Activated CD4-positive, alpha-beta T cell treated with anti-CD3 and anti-CD28 coated beads for 36 hours (primary cell): ENCODE results near the gene BARX2. TPM values are rescaled to one million over a fixed set of nuclear protein-coding genes. Genes with fewer than 3 reads are reported as not detected.
A peak's percentile ranks its signal among the peaks of the same experiment; 100 is the strongest.

Experiments
- ATAC-seq: fragments of 200-7000 bp; cut with Tn5 transposase; one replicate; pipeline ENCODE4 v1.10.0; 2021; ENCODE audit warnings: mild to moderate bottlenecking, moderate library complexity
- CTCF ChIA-PET: fragments of 350-600 bp; sonication (Branson Sonifier 250); formaldehyde crosslinking; loops from one replicate; lab custom pipeline; 2021; ENCODE audit warnings: antibody characterized with exemption; lab: Charles Lee
- POLR2A ChIA-PET: fragments of 350-600 bp; sonication (Branson Sonifier 250); formaldehyde crosslinking; loops from one replicate; lab custom pipeline; 2021; ENCODE audit warnings: antibody characterized with exemption, inconsistent platforms; lab: Charles Lee
- DNase-seq: peaks from one replicate; pipeline ENCODE4 v3.0.0-alpha.2; 2020
- H3K27ac Mint-ChIP-seq: one replicate; pipeline ENCODE4 v1.8.0; 2021; ENCODE audit warnings: mixed read lengths
- H3K27me3 Mint-ChIP-seq: one replicate; pipeline ENCODE4 v1.8.0; 2021; ENCODE audit warnings: mixed read lengths
- H3K36me3 Mint-ChIP-seq: one replicate; pipeline ENCODE4 v1.8.0; 2021; ENCODE audit warnings: low read depth, mixed read lengths
- H3K4me1 Mint-ChIP-seq: one replicate; pipeline ENCODE4 v1.8.0; 2021; ENCODE audit warnings: mixed read lengths
- H3K4me3 Mint-ChIP-seq: one replicate; pipeline ENCODE4 v1.8.0; 2021; ENCODE audit warnings: mild to moderate bottlenecking, moderate library complexity, mixed read lengths
- H3K9me3 Mint-ChIP-seq: one replicate; pipeline ENCODE4 v1.8.0; 2021; ENCODE audit warnings: low read depth, mixed read lengths
- intact Hi-C, 2 experiments: fragments of 100-400 bp; cut with DNase I in 1 of 2; cut with micrococcal nuclease in 1 of 2; formaldehyde crosslinking; loops; one replicate each; pipeline versions ENCODE4 v1.14.2 to v1.15.1; 2022 to 2024; cut with DNase I, micrococcal nuclease
- total RNA-seq, 2 experiments: library from RNA; stranded (reverse); gene quantifications; one replicate each; pipeline ENCODE4 v1.2.3, GENCODE V29; 2021

Gene BARX2
- total RNA-seq, 2 experiments from 2014 or later: 0.89 to 1.3 TPM

GRCh38 chr11:129374081-129374992 lies 1.3 kb upstream of the BARX2 start:
- Mint-ChIP-seq H3K36me3 (no peaks in the 10 kb centered on the region), H3K9me3 (no peaks in the 10 kb centered on the region), H3K27me3 (peaks cover 64% of the 10 kb centered on the region), H3K4me1 (peaks cover 25% of the 10 kb centered on the region), H3K4me3 (peak overlapping the region; percentile 50), H3K27ac (no peak overlapping the region)
- POLR2A ChIA-PET: no interaction called here
- intact Hi-C loops: loop anchor here in 1 of 2 experiments (5.0 kb wide), 1 partner anchor 268 kb away; no protein-coding TSS in a partner anchor
- ATAC-seq: no peak
- CTCF ChIA-PET: interaction anchor here (0.6 to 3.2 kb wide), 7 partner anchors 10 to 323 kb away, joined by 3 to 18 read pairs (median 3); no protein-coding TSS in a partner anchor
- DNase-seq: peak; percentile 16

- ChIA-PET CTCF (interaction anchor here (0.6 to 3.2 kb wide), 8 partner anchors 10 to 375 kb away, joined by 3 to 18 read pairs (median 4); no protein-coding TSS in a partner anchor), POLR2A (no interaction called here)
- Mint-ChIP-seq H3K9me3 (no peaks in the 10 kb centered on the region), H3K4me3 (peak overlapping the region; percentile 50), H3K4me1 (peaks cover 25% of the 10 kb centered on the region), H3K36me3 (no peaks in the 10 kb centered on the region), H3K27me3 (peaks cover 62% of the 10 kb centered on the region), H3K27ac (no peak overlapping the region)
- peak; percentile 61 for DNase-seq
- ATAC-seq: peak; percentile 47
- intact Hi-C loops: loop anchor here (5.0 kb wide), 2 partner anchors 267 to 322 kb away; no protein-coding TSS in a partner anchor
Measured at GRCh38 chr11:129374993-129375750, 476 bp upstream of the BARX2 start.

GRCh38 chr11:129376658-129377341 lies 1.2 kb downstream of the BARX2 start:
- DNase-seq: no peak
- H3K4me1 Mint-ChIP-seq: peaks cover 25% of the 10 kb centered on the region
- CTCF ChIA-PET: interaction anchor here (0.8 to 3.2 kb wide), 4 partner anchors 10 to 366 kb away, joined by 3 to 18 read pairs (median 5); no protein-coding TSS in a partner anchor
- POLR2A ChIA-PET: no interaction called here
- intact Hi-C loops: loop anchor here (1.0 to 5.0 kb wide), 5 partner anchors 70 to 375 kb away; no protein-coding TSS in a partner anchor
- H3K27me3 Mint-ChIP-seq: peaks cover 53% of the 10 kb centered on the region
- H3K9me3 Mint-ChIP-seq: no peaks in the 10 kb centered on the region
- no peak for ATAC-seq
- H3K4me3 Mint-ChIP-seq: peak overlapping the region; percentile 50
- no peak overlapping the region for H3K27ac Mint-ChIP-seq
- no peaks in the 10 kb centered on the region for H3K36me3 Mint-ChIP-seq

GRCh38 chr11:129377739-129378138 lies 2.1 kb downstream of the BARX2 start:
- POLR2A ChIA-PET: no interaction called here
- intact Hi-C loops: loop anchor here (2.0 to 5.0 kb wide), 3 partner anchors 69 to 320 kb away; no protein-coding TSS in a partner anchor
- CTCF ChIA-PET: no interaction called here
- H3K4me1 Mint-ChIP-seq: peaks cover 21% of the 10 kb centered on the region
- H3K9me3 Mint-ChIP-seq: no peaks in the 10 kb centered on the region
- no peaks in the 10 kb centered on the region for H3K36me3 Mint-ChIP-seq
- ATAC-seq (no peak), DNase-seq (no peak)
- no peak overlapping the region for H3K4me3 Mint-ChIP-seq
- peaks cover 45% of the 10 kb centered on the region for H3K27me3 Mint-ChIP-seq
- no peak overlapping the region for H3K27ac Mint-ChIP-seq

- CTCF ChIA-PET: interaction anchor here (0.6 kb wide), 1 partner anchor 399 kb away, joined by 3 read pairs; no protein-coding TSS in a partner anchor
- peaks cover 8% of the 10 kb centered on the region for H3K4me1 Mint-ChIP-seq
- H3K9me3 Mint-ChIP-seq: no peaks in the 10 kb centered on the region
- DNase-seq: no peak
- intact Hi-C loops: no loop called here
- POLR2A ChIA-PET: no interaction called here
- ATAC-seq: no peak
- H3K27ac Mint-ChIP-seq: no peak overlapping the region
- H3K27me3 Mint-ChIP-seq: peaks cover 41% of the 10 kb centered on the region
- no peaks in the 10 kb centered on the region for H3K36me3 Mint-ChIP-seq
- H3K4me3 Mint-ChIP-seq: no peak overlapping the region
Measured at GRCh38 chr11:129380413-129380812, 4.8 kb downstream of the BARX2 start.

- CTCF ChIA-PET: no interaction called here
- peaks cover 35% of the 10 kb centered on the region for H3K27me3 Mint-ChIP-seq
- H3K4me1 Mint-ChIP-seq: no peaks in the 10 kb centered on the region
Measured at GRCh38 chr11:129382583-129382982, 6.9 kb downstream of the BARX2 start.

GRCh38 chr11:129383060-129383459 lies 7.4 kb downstream of the BARX2 start:
- Mint-ChIP-seq H3K36me3 (no peaks in the 10 kb centered on the region), H3K9me3 (no peaks in the 10 kb centered on the region), H3K4me3 (no peak overlapping the region), H3K27me3 (peaks cover 32% of the 10 kb centered on the region), H3K4me1 (no peaks in the 10 kb centered on the region), H3K27ac (no peak overlapping the region)
- intact Hi-C loops: no loop called here
- ATAC-seq (no peak), DNase-seq (no peak)
- CTCF ChIA-PET: no interaction called here
- POLR2A ChIA-PET: no interaction called here

More at GRCh38 chr11:129382583-129382982, 6.9 kb downstream of the BARX2 start:
- no peak overlapping the region for H3K4me3 Mint-ChIP-seq
- H3K36me3 Mint-ChIP-seq: no peaks in the 10 kb centered on the region
- ATAC-seq (no peak), DNase-seq (no peak)
- POLR2A ChIA-PET: no interaction called here
- intact Hi-C loops: no loop called here
- H3K9me3 Mint-ChIP-seq: no peaks in the 10 kb centered on the region
- no peak overlapping the region for H3K27ac Mint-ChIP-seq

- Mint-ChIP-seq H3K4me1 (no peaks in the 10 kb centered on the region), H3K9me3 (no peaks in the 10 kb centered on the region), H3K27ac (no peak overlapping the region), H3K36me3 (no peaks in the 10 kb centered on the region), H3K4me3 (no peak overlapping the region), H3K27me3 (peaks cover 34% of the 10 kb centered on the region)
- DNase-seq (no peak), ATAC-seq (no peak)
- intact Hi-C loops: no loop called here
- CTCF ChIA-PET: no interaction called here
- POLR2A ChIA-PET: no interaction called here
Measured at GRCh38 chr11:129383502-129383901, 7.9 kb downstream of the BARX2 start.

GRCh38 chr11:129384415-129384814 lies 8.8 kb downstream of the BARX2 start:
- ChIA-PET CTCF (no interaction called here), POLR2A (no interaction called here)
- no peak overlapping the region for H3K27ac Mint-ChIP-seq
- H3K9me3 Mint-ChIP-seq: no peaks in the 10 kb centered on the region
- no peaks in the 10 kb centered on the region for H3K36me3 Mint-ChIP-seq
- intact Hi-C loops: no loop called here
- no peak overlapping the region for H3K4me3 Mint-ChIP-seq
- H3K4me1 Mint-ChIP-seq: no peaks in the 10 kb centered on the region
- ATAC-seq (no peak), DNase-seq (no peak)
- H3K27me3 Mint-ChIP-seq: peaks cover 32% of the 10 kb centered on the region

GRCh38 chr11:129385801-129386200 lies 10.2 kb downstream of the BARX2 start:
- Mint-ChIP-seq H3K27me3 (peaks cover 32% of the 10 kb centered on the region), H3K36me3 (no peaks in the 10 kb centered on the region), H3K27ac (no peak overlapping the region), H3K4me3 (no peak overlapping the region), H3K4me1 (no peaks in the 10 kb centered on the region), H3K9me3 (no peaks in the 10 kb centered on the region)
- DNase-seq (no peak), ATAC-seq (no peak)
- POLR2A ChIA-PET: no interaction called here
- CTCF ChIA-PET: interaction anchor here (0.7 to 1.4 kb wide), 3 partner anchors 9 to 138 kb away, joined by 3 read pairs; no protein-coding TSS in a partner anchor
- intact Hi-C loops: no loop called here
